ENCODE data around the gene DST.
"Not testable (repeated sequence)": the region's sequence is repeated elsewhere in the genome, so short reads cannot be mapped to it uniquely, and the experiment has no call there.

DST gene

GRCh38 chr6:56562730-56563129 lies 80.0 kb downstream of the DST start:
- FAIRE-seq: not testable (repeated sequence)

GRCh38 chr6:56556751-56557540 lies 85.7 kb downstream of the DST start:
- FAIRE-seq: no peak

GRCh38 chr6:56555438-56555872 lies 87.2 kb downstream of the DST start:
- no peak for FAIRE-seq

- no peak for FAIRE-seq
Observed at GRCh38 chr6:56552187-56553130, 90.2 kb downstream of the DST start.

- FAIRE-seq: no peak
Observed at GRCh38 chr6:56551409-56552120, 91.1 kb downstream of the DST start.

GRCh38 chr6:56550301-56550700 lies 92.4 kb downstream of the DST start:
- no peak for FAIRE-seq

GRCh38 chr6:56549014-56549413 lies 93.7 kb downstream of the DST start:
- FAIRE-seq: no peak

GRCh38 chr6:56547687-56548086 lies 95.0 kb downstream of the DST start:
- no peak for FAIRE-seq

GRCh38 chr6:56542364-56543331 lies 100.0 kb downstream of the DST start:
- FAIRE-seq: peak; percentile 75

GRCh38 chr6:56541741-56542360 lies 100.8 kb downstream of the DST start:
- FAIRE-seq: no peak

GRCh38 chr6:56541030-56541600 lies 101.6 kb downstream of the DST start:
- no peak for FAIRE-seq

GRCh38 chr6:56540232-56541029 lies 102.3 kb downstream of the DST start:
- no peak for FAIRE-seq

- FAIRE-seq: no peak
Observed at GRCh38 chr6:56539527-56540105, 103.1 kb downstream of the DST start.

- no peak for FAIRE-seq
Observed at GRCh38 chr6:56538851-56539250, 103.8 kb downstream of the DST start.

- FAIRE-seq: no peak
Observed at GRCh38 chr6:56537223-56537770, 105.4 kb downstream of the DST start.

- FAIRE-seq: no peak
Observed at GRCh38 chr6:56536536-56536935, 106.2 kb downstream of the DST start.

- FAIRE-seq: no peak
Observed at GRCh38 chr6:56535626-56536025, 107.1 kb downstream of the DST start.

GRCh38 chr6:56534680-56535419 lies 107.8 kb downstream of the DST start:
- FAIRE-seq: no peak
